Activated CD4-positive, CD25-positive, alpha-beta regulatory T cell treated with anti-CD3 and anti-CD28 coated beads, Interleukin-2, amount 50 U/mL, for 72 hours (primary cell): ENCODE measurements around the gene PROM2.

Source experiments
- DNase-seq: peaks from one replicate; pipeline ENCODE4 v3.0.0; 2021

The PROM2 gene

DNA sequence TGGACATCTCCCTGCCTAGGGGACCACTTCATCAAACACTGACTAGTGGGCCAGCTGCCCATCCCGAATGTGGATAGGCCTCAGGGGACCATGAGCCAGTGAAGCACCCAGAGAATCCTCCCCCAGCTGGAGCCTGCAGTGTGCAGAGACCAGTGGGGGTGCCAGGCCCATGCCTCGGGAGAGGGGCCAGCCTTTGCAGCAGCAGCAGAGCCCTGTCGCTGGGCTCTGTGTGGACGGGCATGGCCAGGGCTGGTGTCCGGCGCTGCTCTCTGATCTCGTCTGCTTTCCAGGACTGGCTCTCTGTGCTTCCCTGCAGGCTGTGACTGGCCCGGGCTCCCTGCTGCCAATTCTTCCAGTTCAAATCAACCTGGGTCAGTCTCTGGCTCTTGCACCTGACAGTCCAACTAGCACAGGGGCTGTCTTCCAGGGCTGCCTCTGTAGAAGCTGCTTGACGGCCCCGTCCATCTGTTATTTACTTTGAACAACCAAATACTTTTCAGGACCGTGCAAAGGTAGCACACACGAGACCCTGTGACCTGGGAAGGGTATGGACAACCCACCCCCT is 34.3 kb downstream of the PROM2 start:
- no peak for DNase-seq

DNA sequence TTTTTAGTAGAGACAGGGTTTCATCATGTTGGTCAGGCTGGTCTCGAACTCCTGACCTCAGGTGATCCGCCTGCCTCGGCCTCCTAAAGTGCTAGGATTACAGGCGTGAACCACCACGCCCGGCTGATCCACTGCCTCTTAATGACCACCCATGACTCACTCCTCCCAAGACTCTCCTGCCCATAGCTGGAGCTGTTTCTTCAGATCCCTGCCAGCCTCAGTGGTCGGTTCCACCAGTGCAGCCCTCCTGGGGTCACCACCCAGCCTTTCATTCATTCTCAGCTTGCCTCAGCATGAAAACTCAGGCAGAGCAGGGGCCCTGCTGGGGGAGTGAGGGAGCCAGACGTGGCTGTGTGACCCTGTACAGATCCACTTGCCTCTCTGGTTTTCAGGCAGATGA is 35.4 kb downstream of the PROM2 start:
- no peak for DNase-seq

DNA sequence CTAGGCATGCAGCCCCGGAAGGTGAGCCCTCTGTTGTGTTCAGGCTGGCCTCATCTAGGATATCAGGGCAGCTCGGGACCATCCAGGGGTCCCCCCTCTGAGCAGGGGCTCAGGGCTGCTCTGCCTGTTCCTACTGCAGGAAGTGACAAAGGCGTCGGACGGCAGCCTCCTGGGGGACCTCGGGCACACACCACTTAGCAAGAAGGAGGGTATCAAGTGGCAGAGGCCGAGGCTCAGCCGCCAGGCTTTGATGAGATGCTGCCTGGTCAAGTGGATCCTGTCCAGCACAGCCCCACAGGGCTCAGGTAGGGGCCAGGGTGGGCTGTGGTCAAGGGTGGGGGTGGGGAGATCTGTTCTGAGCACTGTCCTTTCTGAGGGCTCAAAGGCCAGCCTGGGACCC is 36.0 kb downstream of the PROM2 start:
- DNase-seq, result no peak

DNA sequence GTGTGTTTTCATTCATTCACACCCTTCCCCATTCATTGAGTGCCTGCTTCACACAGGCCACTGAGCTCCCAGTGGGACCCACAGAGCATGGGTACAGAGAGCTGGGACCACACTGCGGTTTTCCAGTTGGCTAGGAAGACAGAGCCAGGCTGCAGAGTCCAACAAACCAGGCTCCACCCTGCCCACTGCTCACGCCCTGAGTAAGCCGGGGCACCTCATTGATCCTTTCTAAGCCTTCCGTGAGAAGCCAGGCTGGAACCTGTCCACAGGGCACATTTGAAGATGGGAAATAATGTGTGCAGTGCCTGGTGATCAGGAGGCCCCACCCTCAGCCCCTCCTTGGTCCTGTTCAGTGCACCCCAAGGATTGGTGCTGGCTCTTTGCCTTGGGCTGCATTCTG is 36.4 kb downstream of the PROM2 start:
- no peak for DNase-seq

DNA sequence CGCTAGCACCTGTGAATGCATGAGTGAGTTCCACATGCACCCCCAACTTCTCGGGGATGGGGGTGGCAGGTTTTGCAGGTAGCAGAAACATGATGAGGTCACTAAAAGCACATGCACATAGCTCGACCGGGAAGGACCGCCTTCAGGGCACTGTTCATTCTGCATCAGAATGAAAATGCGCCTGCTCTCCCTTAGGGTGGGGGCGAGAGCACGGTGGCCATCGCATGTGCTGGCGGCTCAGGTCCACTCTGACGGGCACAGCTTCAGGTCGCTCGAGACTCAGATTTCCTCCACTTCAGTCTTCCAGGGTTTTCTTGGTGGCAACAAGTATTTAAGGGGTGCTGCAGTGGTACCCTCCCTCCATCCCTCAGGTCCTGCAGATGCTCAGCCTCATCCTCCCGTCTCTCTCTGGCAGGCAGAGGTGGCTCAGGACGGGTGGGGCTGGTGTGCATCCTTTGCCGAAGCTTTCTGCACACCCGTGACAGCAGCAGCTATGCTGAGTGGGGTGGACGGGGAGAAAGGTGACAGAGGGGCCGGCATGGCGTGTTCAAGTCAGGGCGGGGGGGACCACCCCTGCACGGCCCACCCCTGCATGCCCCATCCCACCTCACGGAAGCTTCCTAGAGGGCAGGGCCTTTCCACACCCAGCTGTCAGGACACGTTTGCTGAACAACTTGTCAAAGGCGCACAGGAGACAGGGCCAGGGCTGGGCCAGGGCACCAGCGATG is 37.7 kb downstream of the PROM2 start:
- DNase-seq, result no peak

DNA sequence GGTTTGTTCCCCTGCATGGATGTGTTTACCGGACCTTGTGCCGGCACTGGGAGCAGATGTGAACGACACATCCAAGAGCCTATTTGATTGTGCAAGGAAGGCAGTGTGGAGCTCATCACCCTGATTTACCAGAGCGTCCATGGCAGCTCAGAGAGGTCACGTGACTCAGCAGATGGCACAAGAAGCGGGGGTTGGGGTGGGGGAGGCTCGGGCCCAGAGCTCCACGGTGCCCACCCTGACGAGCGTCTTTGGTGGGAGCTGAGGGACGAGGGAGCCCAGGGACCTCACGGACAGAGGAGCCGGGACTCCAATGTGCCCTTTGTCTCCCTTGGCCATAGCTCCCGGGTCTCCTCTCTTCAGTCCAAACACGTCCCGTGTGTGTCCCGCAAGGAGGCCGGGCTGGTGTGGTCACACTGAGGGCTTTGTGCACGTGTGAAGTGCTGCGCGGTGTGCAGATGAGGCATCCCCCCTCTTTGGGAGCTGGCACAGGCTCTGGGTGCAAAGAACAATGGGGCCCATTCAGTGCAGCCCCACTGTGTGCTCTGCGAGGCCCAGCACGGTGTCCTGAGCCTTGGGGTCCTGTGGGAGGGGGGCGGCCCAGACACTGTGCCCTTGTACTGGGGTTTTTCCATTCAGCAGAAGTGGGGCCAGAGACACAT is 38.4 kb downstream of the PROM2 start:
- no peak for DNase-seq

DNA sequence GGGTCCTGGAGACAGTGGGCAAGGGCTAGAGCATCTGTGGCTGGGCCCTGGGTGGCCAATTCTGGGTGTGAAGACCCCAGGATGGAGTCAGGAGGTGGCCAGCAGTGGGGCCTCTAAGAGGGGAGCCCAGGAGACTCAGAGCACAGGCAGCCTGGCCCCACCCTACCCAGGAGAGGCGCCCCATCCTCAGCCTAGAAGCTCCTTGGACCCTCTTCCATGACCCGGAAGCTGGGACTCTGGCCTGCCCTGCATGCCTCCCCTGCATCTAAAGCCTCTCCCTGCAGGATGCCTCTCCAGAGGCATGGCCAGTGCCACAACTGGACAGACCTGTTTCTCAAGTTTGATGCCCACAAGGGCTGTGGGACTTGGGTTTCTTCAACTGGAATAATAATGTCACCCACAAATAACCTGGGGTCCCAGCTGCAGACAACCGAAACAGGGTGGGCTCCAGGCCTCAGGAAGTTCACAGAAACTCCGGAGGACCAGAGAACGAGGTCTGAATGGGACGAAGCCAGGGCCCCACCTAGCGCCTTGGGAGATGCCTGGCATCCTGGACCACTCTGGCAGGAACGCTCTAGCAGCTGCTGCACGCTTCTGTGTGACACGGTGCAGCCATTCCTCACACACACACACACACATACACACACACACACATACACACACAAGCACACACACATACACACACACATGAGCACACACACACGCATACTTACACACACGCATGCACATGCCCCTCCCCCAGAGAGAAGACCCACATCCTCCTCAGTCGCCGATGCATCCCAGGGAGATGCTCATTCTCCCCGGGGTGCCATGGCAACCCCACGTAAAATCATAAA is 39.3 kb downstream of the PROM2 start:
- no peak for DNase-seq

DNA sequence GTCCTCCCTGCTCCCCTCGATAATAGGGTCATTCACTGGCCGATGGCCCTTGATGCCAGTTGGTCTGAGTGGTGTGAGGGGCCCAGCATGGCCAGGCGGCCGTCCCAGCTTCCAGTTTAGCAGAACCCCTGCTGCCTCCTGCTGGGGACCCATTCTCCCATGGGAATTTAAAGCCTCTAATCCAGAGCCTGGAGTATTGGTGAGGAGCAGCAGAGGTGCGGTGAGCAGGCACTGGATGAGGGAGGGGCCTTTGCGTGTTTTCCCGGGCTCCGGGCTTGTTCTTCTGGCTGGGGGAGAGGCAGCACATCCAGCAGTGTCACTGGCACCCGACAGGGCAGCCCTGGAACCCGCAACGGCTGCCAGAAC is 40.3 kb downstream of the PROM2 start:
- no peak for DNase-seq

DNA sequence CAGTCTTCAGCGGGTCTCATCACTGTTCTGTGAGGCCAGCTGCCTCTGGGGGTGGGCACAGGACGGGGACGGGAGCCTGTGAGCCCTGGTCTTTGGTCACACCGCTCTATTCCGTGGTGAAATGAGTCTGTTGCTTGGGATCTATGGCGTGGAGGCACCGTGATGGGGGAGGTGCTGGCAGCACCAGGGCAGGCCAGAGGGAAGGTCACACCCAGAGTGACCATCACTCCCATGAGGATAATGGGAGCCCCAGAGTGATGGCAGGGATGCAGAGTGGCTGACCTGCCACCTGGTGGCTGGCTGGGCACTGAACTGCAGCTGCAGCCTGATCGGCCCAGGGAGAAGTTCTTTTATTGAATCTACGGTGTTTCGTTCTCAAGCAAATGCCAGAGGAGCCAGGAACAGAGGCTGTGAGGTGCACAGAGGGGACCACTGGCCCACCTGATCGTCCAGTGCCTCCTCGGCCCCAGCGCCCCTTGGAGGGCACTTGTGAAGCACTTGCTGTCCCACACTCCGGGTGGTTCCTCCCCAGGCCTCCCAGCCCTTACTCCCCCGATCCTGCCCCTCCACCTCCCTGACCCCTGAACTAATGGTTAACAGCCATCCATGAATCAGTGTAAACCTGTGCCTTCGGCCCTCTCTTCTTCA is 40.8 kb downstream of the PROM2 start:
- no peak for DNase-seq

DNA sequence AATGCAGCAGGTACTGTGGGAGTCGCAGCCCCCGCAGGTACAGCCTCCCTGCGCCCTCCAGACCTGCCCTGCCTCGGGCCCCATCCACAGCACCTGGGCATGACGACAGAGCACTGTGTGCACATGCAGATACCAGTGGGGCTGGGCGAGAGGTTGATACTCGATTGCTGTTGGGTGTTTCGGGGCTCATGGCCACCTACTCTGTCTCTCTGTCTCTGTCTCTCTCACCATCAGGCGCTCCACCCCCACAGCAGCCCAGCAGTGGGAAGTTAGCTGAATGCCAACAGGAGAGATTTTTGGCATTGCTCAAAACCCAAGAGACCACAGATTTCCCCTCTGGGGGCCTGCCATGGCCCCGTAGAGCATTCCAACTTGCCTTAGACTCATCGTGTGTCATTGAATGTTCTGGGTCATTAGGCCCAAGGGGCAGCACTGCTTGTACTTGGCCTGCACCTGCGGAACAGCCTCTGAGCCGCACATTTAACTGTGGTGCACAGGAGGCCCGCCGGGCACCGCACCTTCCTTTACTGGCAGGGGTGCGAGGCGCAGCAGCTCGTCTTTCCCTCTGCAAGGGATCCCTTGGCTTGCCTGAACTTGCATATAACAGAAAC is 41.7 kb downstream of the PROM2 start:
- no peak for DNase-seq

DNA sequence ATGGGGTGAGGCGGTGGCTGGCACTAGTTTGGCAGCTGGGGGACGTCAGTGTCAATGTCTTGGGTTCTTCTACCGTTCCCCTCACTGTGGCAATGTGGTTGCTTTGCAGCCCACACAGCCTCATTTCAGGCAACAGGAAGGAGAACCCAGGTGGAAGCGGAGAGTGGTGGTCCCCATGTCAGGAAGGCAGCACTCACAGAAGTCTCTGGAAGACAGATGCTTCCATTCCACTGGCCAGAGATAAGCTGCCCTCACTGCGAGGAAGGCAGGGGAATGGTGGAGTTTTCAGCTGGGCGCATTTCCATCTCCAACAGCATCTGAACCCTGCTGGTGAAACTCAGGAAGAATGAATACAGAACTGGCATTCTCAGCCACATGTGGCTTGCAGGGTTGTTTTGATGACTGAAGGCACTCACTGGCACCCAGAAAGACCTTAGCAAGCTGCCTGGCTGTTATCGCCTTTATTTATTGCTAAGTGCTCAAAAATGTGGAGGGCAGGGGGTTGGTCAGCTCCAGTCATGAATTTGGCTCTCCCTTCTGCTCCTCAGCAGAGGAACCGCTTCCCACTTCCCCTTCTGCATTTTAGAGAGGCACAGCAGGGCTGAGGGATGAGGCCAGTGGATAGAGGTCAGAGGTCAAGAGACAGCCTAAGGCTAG is 42.3 kb downstream of the PROM2 start:
- DNase-seq, result no peak

DNA sequence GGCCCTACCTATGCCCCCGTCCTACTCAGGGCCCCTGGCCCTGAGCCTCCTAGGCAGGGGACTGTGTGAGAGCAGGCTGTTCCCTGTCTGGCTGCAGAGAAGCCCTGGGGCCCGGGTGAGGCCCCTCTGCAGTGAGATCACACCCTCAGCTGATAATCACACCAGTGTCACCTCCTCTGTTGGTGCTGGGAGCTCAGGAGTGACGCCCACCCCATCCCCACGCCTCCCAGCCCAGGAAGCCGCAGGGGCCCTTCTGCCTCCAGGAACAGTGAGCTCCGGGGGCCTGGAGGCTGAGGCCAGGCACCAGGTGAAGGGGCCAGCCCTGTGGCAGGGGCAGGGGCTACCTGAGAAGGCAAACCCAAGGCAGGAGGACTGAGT is 42.9 kb downstream of the PROM2 start:
- no peak for DNase-seq

DNA sequence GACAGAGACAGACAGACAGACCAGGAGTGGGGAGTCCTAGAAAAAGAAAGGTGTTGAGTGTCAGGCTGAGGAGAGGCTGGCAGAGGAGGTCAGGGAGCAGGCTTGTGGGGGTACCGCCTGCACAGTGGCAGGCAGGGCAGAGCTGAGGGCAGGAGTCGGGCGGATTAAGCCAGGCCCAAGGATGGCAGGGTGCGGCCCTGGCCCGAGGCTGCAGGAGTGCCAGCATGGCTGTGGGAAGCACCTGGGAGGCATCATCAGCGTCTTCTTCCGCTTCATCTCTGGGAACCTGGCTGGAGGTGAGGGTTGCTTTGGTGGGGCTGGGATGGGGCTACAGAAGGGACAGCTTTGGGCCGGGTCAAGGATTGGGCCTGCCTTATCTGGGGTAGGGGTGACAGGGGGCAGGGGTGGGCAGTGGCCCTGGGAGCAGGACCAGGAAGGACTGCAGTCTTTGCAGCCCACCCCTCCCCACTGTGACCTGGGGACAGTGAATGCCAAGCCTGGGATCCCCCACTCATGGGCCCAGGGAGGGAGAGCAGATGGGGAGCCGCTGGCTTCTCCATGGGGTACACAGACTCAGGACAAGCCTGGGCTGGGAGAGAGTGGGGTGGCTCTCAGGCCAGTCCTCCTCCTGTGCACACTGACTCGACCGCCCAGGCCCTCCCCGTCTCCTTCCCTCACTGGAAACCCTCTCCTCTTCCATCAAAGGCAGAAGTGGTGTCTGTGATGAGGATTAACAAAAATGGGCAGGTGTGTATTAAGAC is 43.6 kb downstream of the PROM2 start:
- no peak for DNase-seq

DNA sequence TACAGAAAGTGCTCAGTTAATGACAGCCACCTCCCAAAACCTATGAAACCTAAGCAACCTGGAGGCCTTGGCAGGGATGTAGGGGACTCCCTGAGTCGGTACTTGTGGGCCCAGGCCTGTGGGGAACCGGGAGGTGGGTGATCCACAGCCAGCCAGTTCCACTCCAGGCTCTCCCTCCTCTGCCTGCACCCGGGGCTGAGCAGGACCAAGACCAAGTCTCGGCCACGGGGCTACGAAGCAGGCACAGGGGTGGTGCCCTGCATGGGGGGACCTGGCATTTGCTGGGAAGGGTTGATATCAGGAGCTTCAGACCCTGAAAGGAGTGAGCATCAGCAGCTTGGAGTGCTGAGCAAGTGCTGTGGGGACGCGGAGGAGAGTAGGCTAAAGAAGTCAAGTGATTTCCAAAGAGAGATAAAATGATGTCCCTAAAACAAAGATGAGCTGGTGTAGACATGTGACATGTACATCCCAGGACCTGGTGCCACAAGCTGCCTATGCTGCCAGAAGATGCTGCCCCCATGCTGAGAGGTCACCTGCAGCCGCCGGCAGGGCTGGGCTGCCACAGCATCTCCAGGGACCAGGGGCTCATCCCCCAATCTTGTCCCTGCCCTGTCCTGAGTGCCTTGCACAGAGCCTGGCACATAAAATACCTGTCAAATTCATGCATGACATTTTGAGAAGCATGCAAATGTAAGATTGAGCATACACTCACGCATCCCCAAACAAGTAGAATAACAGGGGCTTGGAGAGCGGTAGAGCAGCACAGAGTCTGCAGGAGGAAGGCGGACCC is 44.4 kb downstream of the PROM2 start:
- no peak for DNase-seq

DNA sequence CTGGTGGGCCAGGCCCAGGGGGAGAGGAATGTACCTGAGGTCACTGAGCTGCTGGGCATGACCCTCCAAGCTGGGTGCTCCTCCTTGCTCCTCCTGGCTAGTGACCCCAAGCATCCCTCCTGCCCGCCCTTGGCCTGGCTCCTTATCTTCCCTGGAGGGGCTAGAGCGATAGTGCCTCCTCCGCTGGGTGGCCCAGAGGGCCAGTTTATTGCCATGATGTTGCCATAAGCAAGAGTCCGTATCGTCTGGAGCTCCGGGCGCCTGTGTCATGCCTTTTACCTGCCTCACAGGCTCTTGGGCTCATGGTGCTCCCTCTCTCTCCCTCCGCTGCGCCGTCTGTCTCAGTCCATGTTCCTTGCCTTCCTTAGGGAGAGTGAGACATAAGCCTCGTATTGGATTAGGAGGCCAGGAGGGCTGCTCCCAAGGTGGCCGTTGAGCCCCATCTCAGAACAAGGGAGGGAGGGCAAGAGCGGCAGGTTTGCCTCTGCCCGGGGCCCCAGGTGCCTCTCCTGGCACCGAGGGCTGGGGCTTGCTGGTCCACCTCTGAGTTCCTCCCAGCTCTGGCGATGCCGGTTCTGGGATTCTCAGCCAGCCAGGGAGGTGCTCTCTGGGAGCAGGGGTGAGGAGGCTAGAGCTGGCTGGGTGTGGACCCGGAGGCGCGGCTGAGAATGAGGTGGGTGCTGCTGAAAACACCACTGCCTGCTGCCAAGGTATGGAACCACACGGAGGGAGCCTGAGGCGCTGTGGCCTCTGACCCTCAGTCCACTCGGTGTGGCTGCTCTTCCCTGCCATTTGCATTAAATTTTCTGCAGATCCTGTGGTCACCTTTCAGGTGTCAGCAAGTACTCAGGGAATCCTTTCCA is 45.5 kb downstream of the PROM2 start:
- DNase-seq, result no peak

DNA sequence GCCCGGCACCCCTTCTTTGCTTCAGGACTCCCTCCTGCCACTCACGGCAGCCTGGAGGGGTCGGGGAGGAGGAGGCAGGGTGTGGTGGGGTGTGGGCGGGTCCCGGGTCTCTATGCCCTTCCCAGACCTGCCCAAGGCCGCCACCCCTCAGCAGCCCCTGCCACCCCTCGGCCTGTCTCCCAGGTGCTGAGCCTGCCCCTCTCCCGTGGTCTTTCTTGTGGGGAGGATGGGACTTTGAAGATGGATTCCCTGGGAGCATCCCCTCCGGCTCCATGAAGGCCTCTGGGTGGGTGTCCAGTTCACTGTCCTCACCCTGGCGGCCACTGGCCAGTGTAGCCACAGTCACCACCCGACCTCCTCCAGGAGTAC is 46.1 kb downstream of the PROM2 start:
- DNase-seq, result no peak

DNA sequence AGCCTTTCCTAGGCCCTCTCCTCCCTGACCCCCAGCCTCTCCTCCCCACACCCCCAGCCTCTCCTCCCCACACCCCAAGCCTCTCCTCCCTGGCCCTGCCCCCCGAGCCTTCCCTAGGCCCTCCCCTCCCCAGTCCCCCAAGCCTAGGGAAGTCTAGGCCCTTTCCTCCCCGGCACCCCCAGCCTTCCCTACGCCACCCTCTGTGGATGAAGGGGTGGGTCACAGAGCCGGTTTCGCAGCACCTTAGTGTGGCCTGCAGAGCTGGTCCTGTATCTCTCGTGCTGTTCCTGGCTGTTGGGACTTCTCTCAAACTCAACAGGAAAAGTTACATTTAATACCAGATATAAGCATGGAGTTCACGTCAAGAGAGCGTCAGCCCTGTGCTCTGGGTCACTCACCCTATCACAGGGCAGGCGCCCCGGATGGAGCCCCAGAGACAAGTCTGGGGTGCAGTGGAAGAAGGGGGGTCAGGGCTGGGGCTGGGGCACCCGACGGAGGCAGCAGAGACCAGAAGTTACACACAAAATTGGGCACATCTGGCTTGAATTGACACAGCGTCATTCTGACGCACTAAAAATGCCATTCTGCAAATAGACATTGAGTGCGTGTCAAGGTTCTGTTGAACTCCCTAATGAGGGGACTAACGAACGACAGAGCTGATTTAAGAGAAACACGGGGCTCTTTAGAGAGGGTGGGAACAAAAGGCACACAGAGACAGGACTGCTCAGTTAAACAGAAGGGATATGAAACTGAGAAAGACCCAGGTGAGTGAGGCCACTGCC is 46.9 kb downstream of the PROM2 start:
- DNase-seq, result no peak

DNA sequence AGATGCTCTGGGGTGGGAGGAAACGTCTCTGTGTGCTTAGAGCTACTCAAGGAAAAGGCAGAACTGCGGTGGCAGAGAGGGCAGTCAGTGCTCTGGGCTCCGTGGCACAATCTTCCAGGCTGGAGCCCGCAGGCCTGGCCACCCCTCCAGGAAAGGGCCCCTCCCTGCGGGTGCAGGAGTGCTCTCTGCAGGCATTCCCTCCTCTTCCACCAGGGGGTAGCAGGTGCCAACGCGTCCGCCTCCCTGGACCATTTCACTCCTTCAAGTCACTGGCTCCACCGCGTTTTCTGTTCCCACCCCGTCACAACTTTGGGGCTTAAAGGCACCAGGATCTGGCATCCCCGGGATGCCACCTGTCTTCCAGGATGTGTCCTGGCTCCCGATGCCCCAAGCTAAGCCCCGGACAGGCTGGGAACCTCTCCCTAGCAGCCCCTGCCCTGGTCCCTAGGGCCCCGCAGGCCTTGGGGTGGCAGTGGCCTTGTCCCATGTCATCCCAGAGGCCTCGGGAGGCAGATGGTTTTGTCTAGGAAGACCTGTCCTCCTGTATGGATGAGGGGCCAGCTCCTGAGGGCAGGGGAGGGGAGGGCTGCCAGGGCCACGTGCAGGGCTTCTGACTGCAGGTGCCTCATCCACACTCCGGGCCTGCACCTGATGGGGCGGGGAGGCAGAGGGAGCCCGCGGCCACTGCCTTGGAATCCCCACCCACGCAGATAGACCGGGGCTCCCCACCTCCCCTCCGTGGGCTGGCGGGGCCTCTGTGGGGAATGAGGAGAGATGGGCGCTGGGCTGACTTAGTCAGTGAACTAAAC is 49.3 kb downstream of the PROM2 start:
- DNase-seq, result no peak
